Nephron (organoid): Measurements from ENCODE around the gene MAPK8.
"Not testable (repeated sequence)": the region's sequence is repeated elsewhere in the genome, so short reads cannot be mapped to it uniquely, and the experiment has no call there.

ENCODE experiments used
- H3K27ac Mint-ChIP-seq, 3 experiments: 2 replicates each; pipeline ENCODE4 v1.8.0; 2020; ENCODE audit warnings: mixed read lengths in 3 of 3, mild to moderate bottlenecking in 2 of 3, moderate library complexity in 1 of 3
- H3K27me3 Mint-ChIP-seq: 2 replicates; pipeline ENCODE4 v1.8.0; 2021; ENCODE audit warnings: low read depth, mild to moderate bottlenecking, moderate library complexity, mixed read lengths
- H3K36me3 Mint-ChIP-seq: 2 replicates; pipeline ENCODE4 v1.8.0; 2020; ENCODE audit warnings: low read depth, mixed read lengths
- H3K4me1 Mint-ChIP-seq: 2 replicates; pipeline ENCODE4 v1.8.0; 2020; ENCODE audit warnings: mixed read lengths
- H3K4me3 Mint-ChIP-seq, 3 experiments: 2 replicates each; pipeline ENCODE4 v1.8.0; 2020; ENCODE audit warnings: mild to moderate bottlenecking in 3 of 3, mixed read lengths in 3 of 3, moderate library complexity in 2 of 3
- H3K9me3 Mint-ChIP-seq: 2 replicates; pipeline ENCODE4 v1.8.0; 2020; ENCODE audit warnings: mixed read lengths
- TF ChIP-seq, protein P1 (sequence below), 3 experiments: fragments of 200-600 bp; sonication (generic); IDR thresholded peaks; one replicate each; pipeline ENCODE4 v1.5.0; 2021; ENCODE audit warnings: antibody characterized with exemption in 3 of 3; ENCODE audit not compliant: unreplicated experiment in 3 of 3

Gene MAPK8

GRCh38 chr10:48414778-48415177 lies 108.3 kb downstream of the MAPK8 start:
- Mint-ChIP-seq H3K9me3 (peaks cover 30% of the 10 kb centered on the region), H3K27ac (no peak overlapping the region), H3K36me3 (peaks cover 14% of the 10 kb centered on the region), H3K4me1 (no peaks in the 10 kb centered on the region), H3K4me3 (no peak overlapping the region), H3K27me3 (no peaks in the 10 kb centered on the region)
- TF ChIP-seq, protein P1, sequence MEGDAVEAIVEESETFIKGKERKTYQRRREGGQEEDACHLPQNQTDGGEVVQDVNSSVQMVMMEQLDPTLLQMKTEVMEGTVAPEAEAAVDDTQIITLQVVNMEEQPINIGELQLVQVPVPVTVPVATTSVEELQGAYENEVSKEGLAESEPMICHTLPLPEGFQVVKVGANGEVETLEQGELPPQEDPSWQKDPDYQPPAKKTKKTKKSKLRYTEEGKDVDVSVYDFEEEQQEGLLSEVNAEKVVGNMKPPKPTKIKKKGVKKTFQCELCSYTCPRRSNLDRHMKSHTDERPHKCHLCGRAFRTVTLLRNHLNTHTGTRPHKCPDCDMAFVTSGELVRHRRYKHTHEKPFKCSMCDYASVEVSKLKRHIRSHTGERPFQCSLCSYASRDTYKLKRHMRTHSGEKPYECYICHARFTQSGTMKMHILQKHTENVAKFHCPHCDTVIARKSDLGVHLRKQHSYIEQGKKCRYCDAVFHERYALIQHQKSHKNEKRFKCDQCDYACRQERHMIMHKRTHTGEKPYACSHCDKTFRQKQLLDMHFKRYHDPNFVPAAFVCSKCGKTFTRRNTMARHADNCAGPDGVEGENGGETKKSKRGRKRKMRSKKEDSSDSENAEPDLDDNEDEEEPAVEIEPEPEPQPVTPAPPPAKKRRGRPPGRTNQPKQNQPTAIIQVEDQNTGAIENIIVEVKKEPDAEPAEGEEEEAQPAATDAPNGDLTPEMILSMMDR (IDR thresholded peaks at IDR 0.05; ENCODE audit: unreplicated experiment in 3 of 3): no peak

DNA sequence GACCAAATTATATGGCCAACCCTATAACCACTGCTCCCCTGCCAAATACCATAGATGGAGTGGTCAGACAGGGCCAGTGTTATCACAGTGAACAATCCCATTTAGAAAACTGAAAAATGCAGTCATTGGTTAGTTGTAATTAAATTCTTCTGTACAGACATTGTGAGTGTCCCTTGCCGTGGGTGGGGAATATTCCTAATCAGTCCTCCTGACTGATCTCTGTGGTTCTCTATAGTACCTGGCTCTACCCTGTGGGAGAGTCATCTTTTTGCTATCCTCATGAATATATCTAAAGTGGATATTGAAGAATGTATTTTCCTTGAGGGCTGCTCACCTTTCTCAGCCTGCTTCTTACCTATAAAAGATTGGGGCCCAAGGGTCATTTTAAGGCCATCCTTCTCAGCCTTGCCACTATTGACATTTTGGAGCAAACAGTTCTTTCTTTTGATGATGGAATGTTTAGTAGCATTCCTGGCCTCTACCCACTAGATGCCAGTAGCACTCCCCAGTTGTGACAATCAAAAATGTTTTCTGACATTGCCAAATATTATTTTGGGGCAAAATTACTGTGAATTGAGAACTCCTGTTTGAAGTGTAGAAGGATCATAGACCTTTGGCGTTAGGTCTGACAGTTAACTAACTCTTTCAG lies 110.2 kb downstream of the MAPK8 start:
- TF ChIP-seq, protein P1 (IDR thresholded peaks at IDR 0.05; ENCODE audit: unreplicated experiment in 3 of 3): no peak
- H3K27ac Mint-ChIP-seq: no peak overlapping the region
- no peaks in the 10 kb centered on the region for H3K27me3 Mint-ChIP-seq
- no peaks in the 10 kb centered on the region for H3K4me1 Mint-ChIP-seq
- peaks cover 21% of the 10 kb centered on the region for H3K36me3 Mint-ChIP-seq
- no peak overlapping the region for H3K4me3 Mint-ChIP-seq
- H3K9me3 Mint-ChIP-seq: peaks cover 20% of the 10 kb centered on the region

GRCh38 chr10:48417374-48417773 lies 110.9 kb downstream of the MAPK8 start:
- peaks cover 21% of the 10 kb centered on the region for H3K36me3 Mint-ChIP-seq
- peak overlapping the region in 1 of 3 experiments; percentile 83 for H3K27ac Mint-ChIP-seq
- H3K27me3 Mint-ChIP-seq: no peaks in the 10 kb centered on the region
- TF ChIP-seq, protein P1 (IDR thresholded peaks at IDR 0.05; ENCODE audit: unreplicated experiment in 3 of 3): no peak
- no peaks in the 10 kb centered on the region for H3K4me1 Mint-ChIP-seq
- H3K4me3 Mint-ChIP-seq: no peak overlapping the region
- peaks cover 15% of the 10 kb centered on the region for H3K9me3 Mint-ChIP-seq

DNA sequence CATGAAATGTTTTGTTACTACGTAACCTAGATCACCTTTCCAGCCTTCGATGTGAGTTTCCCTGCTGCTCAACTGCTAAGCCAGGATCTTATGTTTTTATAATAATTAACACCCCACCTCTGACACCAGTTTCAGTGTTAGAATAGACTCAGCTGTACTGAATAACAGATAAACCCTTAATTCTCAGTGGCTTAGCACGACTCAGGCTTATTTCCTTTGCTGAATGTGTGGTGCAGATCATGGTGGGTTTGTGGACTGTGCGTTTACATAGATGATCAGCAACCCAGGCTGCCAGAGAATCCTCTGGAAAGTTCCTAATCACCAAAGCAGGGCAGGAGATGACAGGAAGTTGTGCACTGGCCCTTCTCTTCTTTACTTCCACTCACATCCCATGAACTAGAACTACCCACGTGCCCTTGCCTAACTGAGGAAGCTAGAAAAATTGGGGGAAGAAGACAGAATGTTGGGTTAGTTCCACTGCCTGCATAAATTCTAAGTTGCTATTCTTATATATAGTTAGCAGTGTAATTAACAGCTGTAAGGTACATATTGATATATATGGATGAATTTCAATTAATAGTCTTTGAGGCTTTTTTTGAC lies 111.8 kb downstream of the MAPK8 start:
- H3K4me1 Mint-ChIP-seq: peaks cover 4% of the 10 kb centered on the region
- TF ChIP-seq, protein P1 (IDR thresholded peaks at IDR 0.05; ENCODE audit: unreplicated experiment in 3 of 3): no peak
- H3K27me3 Mint-ChIP-seq: no peaks in the 10 kb centered on the region

GRCh38 chr10:48419714-48420113 lies 113.2 kb downstream of the MAPK8 start:
- Mint-ChIP-seq H3K27me3 (no peaks in the 10 kb centered on the region), H3K4me1 (peaks cover 10% of the 10 kb centered on the region), H3K9me3 (no peaks in the 10 kb centered on the region), H3K4me3 (no peak overlapping the region), H3K36me3 (peaks cover 22% of the 10 kb centered on the region), H3K27ac (no peak overlapping the region)
- TF ChIP-seq, protein P1 (IDR thresholded peaks at IDR 0.05; ENCODE audit: unreplicated experiment in 3 of 3): no peak

More for the DNA sequence above, 111.8 kb downstream of the MAPK8 start:
- H3K9me3 Mint-ChIP-seq: peaks cover 5% of the 10 kb centered on the region
- H3K27ac Mint-ChIP-seq: peak overlapping the region in 2 of 3 experiments; percentile 59 to 83
- H3K4me3 Mint-ChIP-seq: no peak overlapping the region
- peaks cover 23% of the 10 kb centered on the region for H3K36me3 Mint-ChIP-seq

DNA sequence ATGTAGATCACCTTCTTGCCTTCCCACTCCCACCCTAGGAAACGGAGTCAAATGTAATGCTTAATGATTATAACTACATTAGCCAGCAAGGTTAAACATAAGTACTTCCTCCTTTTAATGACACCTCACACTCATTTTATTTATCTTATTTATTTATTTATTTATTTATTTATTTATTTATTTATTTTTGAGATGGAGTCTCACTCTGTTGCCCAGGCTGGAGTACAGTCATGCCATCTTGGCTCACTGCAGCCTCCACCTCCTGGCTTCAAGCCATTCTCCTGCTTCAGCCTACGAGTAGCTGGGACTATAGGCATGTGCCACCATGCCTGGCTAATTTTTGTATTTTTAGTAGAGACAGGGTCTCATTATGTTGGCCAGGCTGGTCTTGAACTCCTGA lies 115.4 kb downstream of the MAPK8 start:
- not testable (repeated sequence) for H3K27me3 Mint-ChIP-seq, H3K4me1 Mint-ChIP-seq, H3K27ac Mint-ChIP-seq, H3K4me3 Mint-ChIP-seq, H3K9me3 Mint-ChIP-seq
- peaks cover 16% of the 10 kb centered on the region for H3K36me3 Mint-ChIP-seq
